HFF-Myc (cell line): Measurements from ENCODE around the gene RAB31.

Experiments
- DNase-seq: peaks from one replicate; pipeline ENCODE4 v3.0.0-alpha.2; 2011; ENCODE audit warnings: low read depth; ENCODE audit errors: extremely low read depth
- H3K4me3 ChIP-seq: replicated peaks from 2 replicates; pipeline ENCODE4 v1.5.1; 2011; ENCODE audit warnings: low read depth, mild to moderate bottlenecking, control low read depth, low read length
- TF ChIP-seq, protein P1 (sequence below): IDR thresholded peaks from 2 replicates; pipeline ENCODE4 v1.5.1; 2012; ENCODE audit warnings: mild to moderate bottlenecking, low read depth, low read length, control low read depth; ENCODE audit errors: missing control alignments

RAB31 gene

DNA sequence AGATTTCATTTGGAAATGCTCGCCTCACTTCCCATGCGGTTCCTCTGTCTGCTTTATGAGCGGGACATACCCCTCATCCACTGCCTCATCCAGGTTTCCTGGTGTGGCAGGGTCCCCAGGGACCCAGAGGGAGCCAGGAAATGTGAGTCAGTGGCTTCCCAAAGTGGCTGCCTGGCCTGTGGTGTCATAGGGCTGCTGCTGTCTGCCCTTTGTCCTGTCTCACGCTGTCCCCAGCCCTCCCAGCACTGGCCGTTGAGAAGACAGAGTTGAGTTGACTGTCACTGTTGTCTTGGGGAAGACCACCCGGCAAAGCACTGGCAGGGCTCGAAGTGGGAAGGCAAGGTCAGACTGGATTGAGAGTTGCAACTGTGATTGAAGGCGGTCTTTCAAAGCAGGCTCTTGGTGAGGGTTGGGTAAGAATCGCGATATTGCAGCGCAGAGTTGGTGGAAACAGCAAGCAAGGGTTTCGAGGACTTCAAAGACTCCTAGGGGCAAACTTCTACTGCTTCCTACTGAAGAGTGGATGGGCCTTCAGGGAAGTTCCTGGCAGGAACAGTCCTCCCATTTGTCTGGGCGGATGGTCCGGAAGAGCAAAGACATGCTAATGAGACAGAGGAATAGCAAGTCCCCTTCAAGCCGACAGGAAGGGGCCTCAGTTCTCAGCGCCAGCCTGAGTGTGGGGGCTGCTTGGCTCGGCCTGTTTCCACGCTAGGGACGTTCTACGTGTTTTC lies 33.9 kb downstream of the RAB31 start:
- no peak for DNase-seq
- H3K4me3 ChIP-seq: no peak overlapping the region
- TF ChIP-seq, protein P1, sequence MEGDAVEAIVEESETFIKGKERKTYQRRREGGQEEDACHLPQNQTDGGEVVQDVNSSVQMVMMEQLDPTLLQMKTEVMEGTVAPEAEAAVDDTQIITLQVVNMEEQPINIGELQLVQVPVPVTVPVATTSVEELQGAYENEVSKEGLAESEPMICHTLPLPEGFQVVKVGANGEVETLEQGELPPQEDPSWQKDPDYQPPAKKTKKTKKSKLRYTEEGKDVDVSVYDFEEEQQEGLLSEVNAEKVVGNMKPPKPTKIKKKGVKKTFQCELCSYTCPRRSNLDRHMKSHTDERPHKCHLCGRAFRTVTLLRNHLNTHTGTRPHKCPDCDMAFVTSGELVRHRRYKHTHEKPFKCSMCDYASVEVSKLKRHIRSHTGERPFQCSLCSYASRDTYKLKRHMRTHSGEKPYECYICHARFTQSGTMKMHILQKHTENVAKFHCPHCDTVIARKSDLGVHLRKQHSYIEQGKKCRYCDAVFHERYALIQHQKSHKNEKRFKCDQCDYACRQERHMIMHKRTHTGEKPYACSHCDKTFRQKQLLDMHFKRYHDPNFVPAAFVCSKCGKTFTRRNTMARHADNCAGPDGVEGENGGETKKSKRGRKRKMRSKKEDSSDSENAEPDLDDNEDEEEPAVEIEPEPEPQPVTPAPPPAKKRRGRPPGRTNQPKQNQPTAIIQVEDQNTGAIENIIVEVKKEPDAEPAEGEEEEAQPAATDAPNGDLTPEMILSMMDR: no peak

DNA sequence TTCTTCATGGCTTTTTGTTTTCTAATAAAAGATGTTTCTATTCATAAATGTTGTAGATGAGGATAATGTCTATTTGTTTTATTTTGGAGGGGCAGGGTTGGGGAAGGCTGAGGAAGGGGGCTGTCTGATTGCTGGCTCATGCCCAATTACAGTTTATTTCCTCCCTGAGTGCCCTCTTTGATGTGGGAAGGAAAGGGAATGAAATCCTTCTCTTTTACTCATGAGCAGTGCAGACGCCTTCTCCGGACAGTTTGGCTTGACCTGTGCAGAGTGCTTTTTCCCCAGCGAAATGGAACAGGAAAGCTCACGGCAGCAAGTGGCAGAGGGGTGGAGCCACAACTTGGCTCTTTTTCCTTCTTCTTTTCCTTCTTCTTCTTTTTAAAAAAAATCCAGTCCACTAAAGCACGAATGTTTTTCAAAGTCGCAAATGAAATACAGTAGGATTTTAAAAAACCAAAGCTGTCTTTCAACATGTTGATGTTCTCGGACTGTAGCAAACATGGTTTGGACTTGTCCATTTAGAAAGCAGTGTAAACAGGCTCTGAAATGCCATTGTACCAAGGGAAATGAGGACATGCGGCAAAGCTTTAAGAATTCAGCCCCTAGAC lies 34.5 kb downstream of the RAB31 start:
- TF ChIP-seq, protein P1: no peak
- no peak for DNase-seq
- no peak overlapping the region for H3K4me3 ChIP-seq

DNA sequence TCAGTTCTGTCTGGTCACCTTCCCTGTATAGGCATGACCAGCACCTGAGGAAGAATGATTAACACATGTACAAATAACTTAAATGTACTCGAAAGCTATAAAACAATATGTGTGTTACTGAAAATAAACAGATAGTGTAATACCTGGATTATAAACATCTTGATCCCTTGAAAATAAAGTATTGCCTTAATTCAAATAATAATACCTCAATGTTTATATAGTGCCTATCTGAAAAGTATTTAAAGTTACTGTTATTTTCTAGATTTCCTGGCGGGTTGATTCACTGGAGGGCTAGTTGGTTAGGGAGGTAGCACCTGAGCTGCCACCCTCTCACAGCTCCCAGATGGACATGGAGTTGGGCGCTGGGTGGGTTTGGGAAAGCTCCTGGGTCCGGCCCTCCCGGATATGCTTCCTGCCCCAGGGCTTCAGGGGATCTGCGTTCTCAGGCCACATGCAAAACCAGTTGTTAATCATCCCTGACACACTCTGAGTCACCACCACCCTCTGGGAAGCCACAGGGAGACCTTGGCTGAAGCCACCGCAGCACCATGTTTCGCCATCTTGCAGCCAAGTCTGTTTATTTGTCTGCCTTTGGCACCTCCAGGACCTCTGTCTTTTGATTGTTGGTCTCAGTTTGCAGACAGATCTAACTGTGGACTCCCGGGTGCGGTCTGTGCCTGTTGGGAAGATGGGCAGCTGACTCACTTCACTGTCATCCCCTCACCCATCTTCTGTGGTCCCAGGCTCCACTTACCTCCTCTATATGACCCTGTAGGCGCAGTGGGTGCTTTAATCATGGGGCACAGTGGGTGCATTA lies 35.3 kb downstream of the RAB31 start:
- no peak overlapping the region for H3K4me3 ChIP-seq
- TF ChIP-seq, protein P1: no peak
- DNase-seq: peak; percentile 91

DNA sequence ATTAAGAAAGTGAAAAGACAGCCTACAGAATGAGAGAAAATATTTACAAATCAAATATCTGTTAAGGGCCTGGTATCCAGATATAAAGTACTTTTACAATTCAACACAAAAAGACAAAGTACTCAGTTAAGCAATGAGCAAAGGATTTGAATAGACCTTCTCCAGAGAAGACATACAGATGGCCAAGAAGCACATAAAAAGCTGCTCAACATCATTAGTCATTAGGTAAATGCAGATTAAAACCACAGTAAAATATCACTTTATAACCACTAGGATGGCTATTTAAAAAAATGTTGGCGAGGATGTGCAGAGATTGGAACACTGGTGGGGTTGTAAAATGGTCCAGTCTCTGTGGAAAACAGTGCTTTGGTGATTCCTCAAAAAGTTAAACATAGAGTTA lies 38.9 kb downstream of the RAB31 start:
- H3K4me3 ChIP-seq: no peak overlapping the region
- no peak for DNase-seq
- TF ChIP-seq, protein P1: no peak

DNA sequence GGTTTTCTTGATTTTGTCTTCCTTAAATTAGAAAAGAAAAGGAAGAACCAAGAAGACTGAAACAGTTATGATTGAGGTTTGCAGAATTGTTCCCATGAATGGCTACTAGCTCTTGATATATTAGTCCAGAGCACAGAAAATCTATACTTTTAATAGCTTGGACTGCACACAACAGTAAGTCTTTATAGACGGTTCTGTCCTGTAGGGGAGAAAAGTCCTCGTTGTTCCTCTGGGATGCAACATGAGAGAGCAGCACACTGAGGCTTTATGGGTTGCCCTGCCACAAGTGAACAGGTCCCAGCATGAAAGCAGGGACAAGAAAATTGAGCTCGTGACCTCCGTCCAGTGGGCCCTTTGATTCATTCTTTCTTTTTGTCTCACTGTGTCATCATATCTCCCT lies 41.5 kb downstream of the RAB31 start:
- TF ChIP-seq, protein P1: no peak
- no peak for DNase-seq
- H3K4me3 ChIP-seq: no peak overlapping the region

DNA sequence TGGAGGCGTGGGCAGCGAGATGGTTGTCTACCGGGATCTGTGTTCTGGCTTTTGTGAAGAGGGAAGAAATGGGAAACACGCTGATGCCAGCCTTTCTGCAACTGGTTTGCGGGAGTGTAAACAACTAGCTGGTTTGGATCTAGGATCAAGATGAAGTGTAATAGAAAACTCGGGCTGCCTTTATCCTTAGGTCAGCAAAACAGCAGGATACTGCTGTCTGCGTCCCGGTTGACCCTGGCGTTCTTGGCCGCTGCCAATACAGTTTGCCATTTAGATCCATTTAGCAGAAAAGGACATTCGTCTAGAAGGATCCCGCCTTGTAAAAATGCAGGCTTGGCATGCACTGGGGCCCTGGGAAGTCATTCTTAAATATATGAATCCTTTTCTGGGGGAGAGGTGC lies 42.0 kb downstream of the RAB31 start:
- no peak overlapping the region for H3K4me3 ChIP-seq
- TF ChIP-seq, protein P1: no peak
- no peak for DNase-seq
